DND-41 (cell line): ENCODE results near the gene TEKT3.

Experiments used
- CTCF ChIP-seq: IDR thresholded peaks from 2 replicates; pipeline ENCODE4 v1.5.1; 2012; ENCODE audit warnings: borderline replicate concordance, low read length, moderate library complexity, mild to moderate bottlenecking; ENCODE audit not compliant: poor library complexity, severe bottlenecking; ENCODE audit errors: extremely low read depth
- EZH2 ChIP-seq: IDR thresholded peaks from 3 replicates; pipeline ENCODE4 v1.6.1; 2012; ENCODE audit warnings: borderline replicate concordance, low read depth, mild to moderate bottlenecking, moderate library complexity, low read length, inconsistent platforms; ENCODE audit not compliant: severe bottlenecking

DNA sequence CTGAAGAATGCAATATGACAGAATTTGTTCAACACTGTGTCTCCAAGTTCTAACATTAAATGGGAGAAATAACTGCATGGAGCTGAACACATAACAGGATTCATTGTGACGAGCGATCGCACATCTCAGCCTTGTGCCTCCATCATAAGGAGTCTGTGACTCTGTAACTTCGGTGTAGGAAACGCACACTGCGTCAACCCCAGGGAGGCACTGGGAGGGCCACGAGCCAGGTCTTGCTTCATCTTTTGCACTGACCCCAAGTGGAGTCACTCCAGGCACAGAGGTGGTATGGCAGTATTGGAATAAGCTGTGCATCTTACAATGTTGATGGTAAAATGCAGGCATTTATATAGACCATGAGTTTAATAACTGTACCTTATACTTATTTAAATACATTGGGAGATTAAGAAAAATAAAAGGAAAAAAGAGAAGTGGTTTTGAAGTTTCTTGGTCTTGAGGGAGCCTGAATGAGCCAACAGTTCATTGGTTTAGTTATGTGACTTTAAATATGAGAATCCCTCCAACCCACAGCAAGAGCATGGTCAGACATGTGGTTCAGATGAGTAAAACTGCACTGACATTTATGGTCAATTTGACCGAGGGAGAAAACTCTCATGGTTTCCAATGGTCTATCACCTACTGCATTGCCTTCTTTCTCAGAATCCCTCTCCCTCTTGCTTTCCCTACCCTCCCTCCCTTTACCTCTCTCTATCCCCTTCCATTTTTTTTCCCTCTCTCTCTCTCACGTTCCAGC is 70.6 kb downstream of the TEKT3 start:
- TF ChIP-seq CTCF (no peak), EZH2 (no peak)
